OCI-LY1 (cell line): Measurements from ENCODE around the gene NT5C2.
"Not testable (repeated sequence)": the region's sequence is repeated elsewhere in the genome, so short reads cannot be mapped to it uniquely, and the experiment has no call there.

ENCODE experiments used
- H2AFZ ChIP-seq: fragments of 200-600 bp; sonication (generic), shearing (Covaris generic); 2 replicates; pipeline ENCODE4 v1.6.0; 2014; ENCODE audit warnings: antibody characterized with exemption, mild to moderate bottlenecking, low read length
- H3F3A ChIP-seq: fragments of 200-600 bp; sonication (generic), shearing (Covaris generic); 2 replicates; pipeline ENCODE4 v1.6.0; 2014; ENCODE audit warnings: mild to moderate bottlenecking, antibody characterized with exemption, low read length, moderate library complexity; ENCODE audit not compliant: insufficient read depth
- H3K27ac ChIP-seq: fragments of 200-600 bp; sonication (generic); 2 replicates; pipeline ENCODE4 v1.5.1; 2014; ENCODE audit warnings: low read length, mixed run types, mild to moderate bottlenecking, low read depth; ENCODE audit not compliant: poor library complexity, severe bottlenecking
- H3K27me3 ChIP-seq: fragments of 200-600 bp; sonication (generic); 2 replicates; pipeline ENCODE4 v1.6.0; 2014; ENCODE audit warnings: antibody characterized with exemption, mild to moderate bottlenecking, low read length, moderate library complexity; ENCODE audit not compliant: insufficient read depth
- H3K36me3 ChIP-seq: fragments of 200-600 bp; sonication (generic); 2 replicates; pipeline ENCODE4 v1.6.1; 2014; ENCODE audit warnings: mild to moderate bottlenecking, antibody characterized with exemption, low read length, moderate library complexity, mixed read lengths; ENCODE audit not compliant: insufficient read depth
- H3K4me1 ChIP-seq: fragments of 200-600 bp; sonication (generic); 2 replicates; pipeline ENCODE4 v1.5.1; 2014; ENCODE audit warnings: mild to moderate bottlenecking, low read length, moderate library complexity; ENCODE audit not compliant: insufficient read depth, severe bottlenecking
- H3K4me2 ChIP-seq: fragments of 200-600 bp; sonication (generic), shearing (Covaris generic); 2 replicates; pipeline ENCODE4 v1.6.1; 2014; ENCODE audit warnings: low read length
- H3K4me3 ChIP-seq: fragments of 200-600 bp; sonication (generic); 2 replicates; pipeline ENCODE4 v1.5.1; 2014; ENCODE audit warnings: low read length, low read depth, mild to moderate bottlenecking, mixed read lengths; ENCODE audit not compliant: poor library complexity, severe bottlenecking
- H3K79me2 ChIP-seq: fragments of 200-600 bp; shearing (Covaris generic); 2 replicates; pipeline ENCODE4 v1.6.1; 2016; ENCODE audit warnings: mixed run types, low read length, mixed read lengths; ENCODE audit not compliant: insufficient read depth
- H3K9ac ChIP-seq: fragments of 200-600 bp; sonication (generic), shearing (Covaris generic); 2 replicates; pipeline ENCODE4 v1.6.1; 2014; ENCODE audit warnings: mild to moderate bottlenecking, low read length, mixed read lengths
- H3K9me2 ChIP-seq: fragments of 200-600 bp; sonication (generic), shearing (Covaris generic); 2 replicates; pipeline ENCODE4 v1.6.1; 2014; ENCODE audit warnings: low read depth, mild to moderate bottlenecking, low read length, mixed read lengths
- H3K9me3 ChIP-seq: fragments of 200-600 bp; shearing (Covaris generic); 2 replicates; pipeline ENCODE4 v1.6.1; 2014; ENCODE audit warnings: low read length, mixed read lengths
- H4K20me1 ChIP-seq: fragments of 200-600 bp; sonication (generic), shearing (Covaris generic); 2 replicates; pipeline ENCODE4 v1.6.0; 2016; ENCODE audit warnings: mild to moderate bottlenecking, low read length; ENCODE audit not compliant: insufficient read depth
- CTCF ChIP-seq: fragments of 200-600 bp; sonication (generic), shearing (Covaris generic); IDR thresholded peaks from 2 replicates; pipeline ENCODE4 v1.5.1; 2017; ENCODE audit warnings: mild to moderate bottlenecking, antibody characterized with exemption, low read length, moderate library complexity, mixed read lengths
- EZH2 ChIP-seq: fragments of 200-600 bp; sonication (generic), shearing (Covaris generic); IDR thresholded peaks from 2 replicates; pipeline ENCODE4 v1.8.0; 2017; ENCODE audit warnings: borderline replicate concordance, mixed run types, mild to moderate bottlenecking, antibody characterized with exemption, low read length, moderate library complexity, mixed read lengths

NT5C2 gene

DNA sequence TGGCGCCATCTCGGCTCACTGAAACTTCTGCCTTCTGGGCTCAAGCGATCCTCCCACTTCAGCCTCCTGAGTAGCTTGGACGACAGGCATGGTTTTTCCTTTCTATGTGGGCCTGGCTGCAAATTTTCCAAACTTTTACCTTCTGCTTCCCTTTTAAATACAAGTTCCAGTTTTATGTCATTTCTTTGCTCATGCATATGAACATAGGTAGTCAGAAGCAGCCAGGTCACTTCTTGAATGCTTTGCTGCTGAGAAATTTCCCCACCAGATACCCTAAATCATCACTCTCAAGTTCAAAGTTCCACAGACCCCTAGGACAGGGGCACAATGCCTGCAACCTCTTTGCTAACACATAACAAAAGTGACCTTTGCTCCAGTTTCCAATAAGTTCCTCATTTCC, 31.1 kb upstream of the NT5C2 start:
- Histone ChIP-seq H3F3A (no peaks in the 10 kb centered on the region), H4K20me1 (no peaks in the 10 kb centered on the region), H3K9me3 (peaks cover 7% of the 10 kb centered on the region; the same call in 1 of the 2 replicates), H3K9me2 (no peaks in the 10 kb centered on the region), H3K4me3 (no peak overlapping the region), H3K79me2 (no peaks in the 10 kb centered on the region), H2AFZ (no peak overlapping the region), H3K4me2 (no peak overlapping the region), H3K36me3 (no peaks in the 10 kb centered on the region; the same call in 1 of the 2 replicates), H3K27ac (no peak overlapping the region), H3K27me3 (no peaks in the 10 kb centered on the region), H3K9ac (no peak overlapping the region), H3K4me1 (no peaks in the 10 kb centered on the region)
- TF ChIP-seq CTCF (no peak), EZH2 (no peak)

GRCh38 chr10:103216362-103216761, 23.3 kb upstream of the NT5C2 start:
- H3K27me3 ChIP-seq, H3K36me3 ChIP-seq, H3K9me3 ChIP-seq, H2AFZ ChIP-seq, H3K27ac ChIP-seq, H3F3A ChIP-seq, H3K79me2 ChIP-seq, H3K4me3 ChIP-seq, H4K20me1 ChIP-seq, H3K9ac ChIP-seq, H3K4me2 ChIP-seq, H3K4me1 ChIP-seq, H3K9me2 ChIP-seq: not testable (repeated sequence)

DNA sequence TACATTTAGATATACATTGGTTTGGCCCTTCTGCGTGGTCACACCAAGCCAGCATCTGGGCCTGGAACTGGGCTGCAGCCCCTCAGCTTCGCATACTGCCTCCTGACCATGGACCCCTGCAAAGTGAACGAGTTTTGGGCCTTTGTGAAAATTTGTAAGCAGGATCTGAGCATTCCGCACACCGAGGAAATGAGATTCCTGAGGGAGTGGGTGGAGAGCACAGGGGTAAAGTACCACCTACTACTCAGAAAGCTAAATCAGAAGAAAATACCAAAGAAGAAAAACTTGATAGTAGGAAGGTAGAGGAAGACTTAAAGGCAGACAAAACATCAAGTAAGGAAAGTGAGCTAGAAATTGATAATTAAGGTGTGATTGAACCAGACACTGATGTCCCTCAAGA, 22.5 kb upstream of the NT5C2 start:
- Histone ChIP-seq H3K4me1 (no peaks in the 10 kb centered on the region), H3K9me3 (peaks cover 3% of the 10 kb centered on the region; the same call in 1 of the 2 replicates), H3K9ac (no peak overlapping the region), H4K20me1 (no peaks in the 10 kb centered on the region), H3K9me2 (no peaks in the 10 kb centered on the region), H3K27ac (no peak overlapping the region), H3F3A (no peaks in the 10 kb centered on the region), H3K4me3 (no peak overlapping the region), H3K36me3 (no peaks in the 10 kb centered on the region), H3K4me2 (no peak overlapping the region), H2AFZ (no peak overlapping the region), H3K79me2 (no peaks in the 10 kb centered on the region), H3K27me3 (no peaks in the 10 kb centered on the region; the same call in 1 of the 2 replicates)
- TF ChIP-seq EZH2 (no peak), CTCF (no peak)

- not testable (repeated sequence) for H3K9ac ChIP-seq, H3F3A ChIP-seq, H4K20me1 ChIP-seq, H3K4me1 ChIP-seq, H3K27me3 ChIP-seq, H3K4me2 ChIP-seq, H3K4me3 ChIP-seq, H3K36me3 ChIP-seq, H3K9me2 ChIP-seq, H3K9me3 ChIP-seq, H3K27ac ChIP-seq, H3K79me2 ChIP-seq, H2AFZ ChIP-seq
These were observed 17.2 kb upstream of the NT5C2 start for GRCh38 chr10:103210262-103210661.

GRCh38 chr10:103207643-103208042, 14.6 kb upstream of the NT5C2 start:
- H3K27ac ChIP-seq, H3K27me3 ChIP-seq, H3K79me2 ChIP-seq, H2AFZ ChIP-seq, H3K4me3 ChIP-seq, H3K4me2 ChIP-seq, H3K4me1 ChIP-seq, H4K20me1 ChIP-seq, H3K9me3 ChIP-seq, H3K9me2 ChIP-seq, H3K36me3 ChIP-seq, H3K9ac ChIP-seq, H3F3A ChIP-seq: not testable (repeated sequence)
